Activated CD4-positive, CD25-positive, alpha-beta regulatory T cell treated with anti-CD3 and anti-CD28 coated beads, Interleukin-2, amount 50 U/mL, for 16 hours (primary cell): ENCODE results near the gene LRRC7.
"Not testable (repeated sequence)": the region's sequence is repeated elsewhere in the genome, so short reads cannot be mapped to it uniquely, and the experiment has no call there.

Source experiments
- DNase-seq: peaks from one replicate; pipeline ENCODE4 v3.0.0-alpha.2; 2020; ENCODE audit warnings: low read depth, low spot score

LRRC7 gene

GRCh38 chr1:69952676-69953075 is 385.0 kb downstream of the LRRC7 start:
- no peak for DNase-seq

DNA sequence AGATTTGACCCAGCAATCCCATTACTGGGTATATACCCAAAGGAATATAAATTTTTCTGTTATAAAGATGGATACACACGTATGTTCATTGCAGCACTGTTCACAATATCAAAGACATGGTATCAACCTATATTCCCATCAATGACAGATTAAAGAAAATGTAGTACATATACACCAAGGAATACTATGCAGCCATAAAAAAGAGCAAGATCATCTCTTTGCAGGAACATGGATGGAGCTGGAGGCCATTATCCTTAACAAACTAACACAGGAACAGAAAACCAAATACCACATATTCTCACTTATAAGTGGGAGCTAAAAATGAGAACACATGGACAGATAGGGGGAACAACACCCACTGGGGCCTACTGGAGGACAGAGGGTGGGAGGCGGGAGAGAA is 394.7 kb downstream of the LRRC7 start:
- DNase-seq, result not testable (repeated sequence)

DNA sequence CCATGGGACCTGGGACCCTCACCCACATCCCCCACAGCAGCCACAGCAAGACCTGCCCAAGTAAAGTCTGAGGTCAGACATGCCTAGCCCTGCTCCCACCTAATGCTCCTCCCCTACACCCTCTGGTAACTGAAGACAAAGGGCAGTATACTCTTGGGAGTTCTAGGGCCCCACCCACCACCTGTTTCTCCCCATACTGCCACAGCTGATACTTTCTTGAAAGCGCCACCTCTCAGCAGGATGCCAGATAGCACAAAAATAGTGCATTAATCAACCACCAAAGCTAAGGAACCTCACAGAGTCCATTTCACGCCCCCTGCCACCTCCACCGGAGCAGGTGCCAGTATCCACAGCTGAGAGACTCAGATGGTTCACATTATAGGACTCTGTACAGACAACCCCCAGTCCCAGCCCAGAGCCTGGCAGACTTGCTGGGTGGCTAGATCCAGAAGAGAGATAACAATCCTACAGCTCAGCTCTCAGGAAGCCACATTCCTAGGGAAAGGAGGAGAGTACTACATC is 399.6 kb downstream of the LRRC7 start:
- no peak for DNase-seq

GRCh38 chr1:69976896-69977295 is 409.2 kb downstream of the LRRC7 start:
- DNase-seq, result no peak

DNA sequence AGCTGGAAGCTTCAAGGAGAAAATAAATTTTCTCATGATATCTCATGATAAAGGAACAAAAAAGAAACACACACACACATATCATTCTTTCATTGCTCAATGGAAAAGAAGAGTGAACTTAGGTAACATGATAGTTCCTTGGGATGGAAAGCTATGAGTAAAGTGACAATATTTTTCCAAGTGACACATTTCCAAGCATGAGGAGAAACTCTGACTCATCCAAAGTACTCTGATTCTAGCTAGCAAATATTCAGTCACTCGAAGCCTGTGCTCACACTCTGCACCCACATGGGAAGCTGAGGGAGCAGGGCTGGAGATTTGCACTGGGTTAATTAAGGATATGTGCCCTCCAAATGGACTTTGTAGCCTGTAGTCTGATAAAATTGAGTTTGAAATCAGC is 415.3 kb downstream of the LRRC7 start:
- DNase-seq, result no peak

DNA sequence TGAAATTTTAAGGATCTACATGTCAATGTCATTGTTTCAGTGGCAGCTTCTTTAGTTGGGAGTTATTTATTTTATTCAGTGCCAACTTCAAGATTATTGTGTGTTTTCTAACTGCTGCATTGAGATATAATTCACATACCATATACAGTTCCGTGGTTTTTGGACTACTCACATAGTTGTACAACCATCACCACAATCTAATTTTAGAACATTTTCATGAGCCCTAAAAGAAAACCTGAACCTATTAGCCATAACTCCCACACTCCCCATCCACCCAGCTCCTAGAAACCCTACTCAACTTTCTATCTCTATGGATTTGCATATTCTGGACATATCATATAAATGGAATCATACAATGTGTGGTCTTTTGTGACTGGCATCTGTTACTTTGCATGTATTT is 417.7 kb downstream of the LRRC7 start:
- no peak for DNase-seq

DNA sequence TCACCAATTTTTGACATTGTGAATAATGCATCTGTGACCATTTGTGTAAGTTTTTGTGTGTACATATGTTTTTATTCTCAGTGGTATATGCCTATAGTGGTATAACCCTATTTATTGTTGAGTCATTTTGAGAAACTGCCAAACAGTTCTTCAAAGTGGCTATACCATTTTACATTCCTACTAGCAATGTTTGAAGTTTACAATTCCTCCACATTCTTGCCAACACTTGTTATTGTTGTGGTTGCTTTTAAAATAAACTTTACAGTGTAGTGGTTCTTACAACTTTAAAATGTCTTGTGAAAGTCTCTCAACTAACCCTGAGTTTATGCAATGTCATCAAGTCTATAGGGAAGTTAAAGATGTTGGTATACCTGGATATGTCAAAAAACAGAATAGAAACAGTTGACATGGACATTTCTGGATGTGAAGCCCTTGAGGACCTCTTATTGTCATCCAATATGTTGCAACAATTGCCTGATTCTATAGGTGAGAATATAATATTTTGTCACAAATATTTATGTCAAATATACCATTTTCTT is 418.2 kb downstream of the LRRC7 start:
- no peak for DNase-seq

- DNase-seq, result no peak
Observed at GRCh38 chr1:69987881-69988280, 420.2 kb downstream of the LRRC7 start.

DNA sequence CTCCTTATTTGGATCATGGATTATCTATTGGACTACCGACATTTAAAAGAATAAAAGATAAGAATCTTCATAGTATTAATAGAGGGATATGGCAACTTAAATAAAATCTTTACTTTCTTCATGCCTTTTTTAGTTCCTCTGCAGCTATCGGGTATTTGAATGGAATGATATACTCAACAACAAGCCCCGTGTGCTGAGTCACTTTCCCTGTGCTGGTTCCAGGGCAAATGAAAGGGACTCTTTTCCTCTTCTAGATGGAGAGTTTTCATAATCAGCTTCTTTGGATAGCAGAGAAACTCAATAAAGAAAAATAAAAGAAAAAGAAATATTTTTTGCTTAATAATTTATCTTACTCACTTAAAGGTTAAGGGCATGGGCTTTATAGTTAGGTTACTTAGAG is 423.9 kb downstream of the LRRC7 start:
- DNase-seq, result no peak

DNA sequence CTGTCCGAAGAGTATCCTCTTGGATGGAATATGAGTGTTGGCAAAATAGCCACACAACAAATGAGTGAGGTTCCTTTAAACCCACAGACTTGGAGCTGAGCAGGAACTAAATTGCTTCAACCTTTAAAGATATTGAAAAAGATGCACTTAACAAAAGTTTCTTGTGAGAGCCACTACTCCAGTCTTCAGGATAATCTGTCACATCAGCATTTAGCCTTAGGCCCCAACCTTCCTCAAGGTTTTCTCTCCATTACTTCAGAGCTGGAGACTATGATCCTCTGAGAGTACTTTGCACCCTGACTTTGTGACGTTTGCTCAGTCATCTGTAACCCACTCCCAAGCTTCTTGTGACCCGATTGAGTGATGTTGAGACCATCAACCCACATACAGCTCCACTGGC is 424.9 kb downstream of the LRRC7 start:
- DNase-seq, result no peak

GRCh38 chr1:69993810-69994209 is 426.1 kb downstream of the LRRC7 start:
- DNase-seq, result no peak

GRCh38 chr1:69994241-69994640 is 426.5 kb downstream of the LRRC7 start:
- no peak for DNase-seq

GRCh38 chr1:69998847-69999246 is 431.1 kb downstream of the LRRC7 start:
- no peak for DNase-seq

GRCh38 chr1:70003211-70003908 is 435.6 kb downstream of the LRRC7 start:
- no peak for DNase-seq

DNA sequence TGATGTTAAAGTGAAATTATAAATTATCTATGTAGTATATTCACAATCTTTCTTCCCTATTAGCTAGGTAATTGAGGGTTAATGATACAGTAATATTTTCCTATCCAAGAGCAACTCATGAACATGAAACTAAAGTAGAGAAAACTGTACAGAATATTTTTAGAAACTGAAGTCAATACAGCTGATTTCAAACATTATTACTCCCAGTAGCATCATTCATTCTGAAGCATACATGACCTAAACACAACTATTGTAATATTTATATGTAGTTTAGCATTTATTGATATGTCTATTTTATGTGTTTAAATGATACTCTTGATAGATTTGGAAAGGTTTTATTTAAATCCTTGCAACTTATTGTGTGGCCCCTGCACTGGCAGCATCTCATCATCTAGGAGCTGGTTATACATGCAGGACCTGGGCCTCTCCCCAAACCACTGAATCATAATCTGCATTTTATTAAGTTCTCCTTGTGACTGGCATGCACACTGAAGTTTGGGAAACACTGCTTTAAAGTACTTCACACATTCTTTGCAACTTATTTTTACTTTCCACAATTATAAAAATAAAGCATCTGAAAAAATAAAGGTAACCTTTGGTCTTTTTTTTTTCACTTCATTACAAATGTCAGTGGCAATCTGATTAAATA is 437.8 kb downstream of the LRRC7 start:
- no peak for DNase-seq

DNA sequence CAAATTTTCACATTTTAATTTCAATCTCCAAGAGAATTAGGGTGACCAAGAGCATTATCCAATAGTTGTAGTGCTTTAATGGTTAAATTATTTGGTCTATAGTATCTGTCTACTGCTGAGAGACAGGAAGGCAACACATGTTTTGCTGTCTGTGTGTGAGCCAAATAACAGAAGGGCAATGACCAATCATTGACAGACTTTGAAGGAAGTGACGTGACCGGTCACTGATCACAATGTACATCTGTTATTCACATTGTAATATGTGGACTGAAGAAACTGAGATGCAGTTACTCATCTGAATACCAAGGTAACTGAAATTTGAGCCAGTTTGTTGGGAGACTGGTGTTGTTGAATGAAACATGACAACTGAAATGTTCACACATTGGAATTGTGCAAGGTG is 440.9 kb downstream of the LRRC7 start:
- no peak for DNase-seq

- no peak for DNase-seq
Observed at GRCh38 chr1:70017770-70018169, 450.0 kb downstream of the LRRC7 start.

- no peak for DNase-seq
Observed at GRCh38 chr1:70024272-70024671, 456.6 kb downstream of the LRRC7 start.

- no peak for DNase-seq
Observed at GRCh38 chr1:70025052-70025451, 457.3 kb downstream of the LRRC7 start.

DNA sequence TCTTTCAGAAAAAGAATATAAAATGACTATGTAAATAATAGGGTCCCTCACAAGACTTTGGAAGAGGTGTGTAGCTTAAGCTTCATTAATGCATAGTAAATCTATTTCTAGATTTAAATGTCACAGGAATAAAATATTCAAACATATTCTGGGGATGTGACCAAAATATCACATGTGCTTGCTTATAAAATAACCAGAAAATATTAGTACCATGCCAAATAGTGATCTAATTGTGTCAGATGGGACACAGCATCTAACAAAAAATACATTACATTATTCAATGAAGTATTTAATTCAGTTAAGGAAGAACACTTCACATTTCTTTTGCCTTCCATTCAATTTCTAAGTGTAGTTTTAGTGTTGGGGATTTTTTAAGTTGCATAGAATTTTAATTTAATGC is 458.1 kb downstream of the LRRC7 start:
- DNase-seq, result no peak

GRCh38 chr1:70033266-70033873 is 465.6 kb downstream of the LRRC7 start:
- no peak for DNase-seq

DNA sequence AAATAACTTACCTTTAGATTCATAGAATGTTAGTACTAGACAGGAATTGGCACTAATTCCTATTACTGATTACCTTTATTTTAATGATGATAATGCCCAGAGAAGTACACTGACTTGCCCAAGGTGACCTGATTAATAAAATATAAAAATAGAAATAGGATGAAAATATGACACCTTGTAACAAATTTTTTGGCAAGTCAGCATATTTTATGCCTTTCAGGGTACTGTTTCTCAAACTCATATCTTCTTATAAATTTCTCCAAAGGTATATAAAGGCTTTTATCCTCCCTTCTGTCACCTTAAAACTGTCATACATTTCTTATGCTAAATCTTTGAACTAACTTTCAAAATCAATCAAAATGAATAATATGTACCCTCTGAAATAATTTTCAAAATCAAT is 466.2 kb downstream of the LRRC7 start:
- DNase-seq, result no peak

- DNase-seq, result no peak
Observed at GRCh38 chr1:70034403-70034802, 466.7 kb downstream of the LRRC7 start.
